Liver (tissue), 9 donors: Measurements from ENCODE around the gene ARHGEF1. TPM values are rescaled to one million over a fixed set of nuclear protein-coding genes. Genes with fewer than 3 reads are reported as not detected.
"Not testable (repeated sequence)": the region's sequence is repeated elsewhere in the genome, so short reads cannot be mapped to it uniquely, and the experiment has no call there.

Experiments used
- DNase-seq: peaks from one replicate; pipeline ENCODE4 v3.0.0-alpha.2; 2017; ENCODE audit warnings: low spot score
- H3K27ac ChIP-seq, 2 donors: one replicate each; pipeline ENCODE4 v1.7.0; 2013; ENCODE audit warnings: inconsistent platforms in 2 of 2, low read length in 2 of 2, control low read depth in 1 of 2, low read depth in 1 of 2, mild to moderate bottlenecking in 1 of 2
- H3K27me3 ChIP-seq, 4 donors: one replicate each; pipeline versions ENCODE4 v1.6.1 to v1.7.0; 2013; ENCODE audit warnings: low read length in 3 of 4, inconsistent platforms in 1 of 4, mild to moderate bottlenecking in 1 of 4, moderate library complexity in 1 of 4; ENCODE audit not compliant: control insufficient read depth in 4 of 4, insufficient read depth in 4 of 4
- H3K36me3 ChIP-seq, 4 donors: one replicate each; pipeline versions ENCODE4 v1.6.1 to v1.7.0; 2013; ENCODE audit warnings: low read length in 3 of 4, mild to moderate bottlenecking in 3 of 4, low read depth in 1 of 4, moderate library complexity in 1 of 4; ENCODE audit not compliant: control insufficient read depth in 4 of 4, insufficient read depth in 3 of 4
- H3K4me1 ChIP-seq, 4 donors: one replicate each; pipeline versions ENCODE4 v1.6.1 to v1.7.0; 2013; ENCODE audit warnings: low read length in 3 of 4, mild to moderate bottlenecking in 3 of 4, moderate library complexity in 1 of 4; ENCODE audit not compliant: control insufficient read depth in 4 of 4, insufficient read depth in 4 of 4
- H3K4me3 ChIP-seq, 3 donors: one replicate each; pipeline versions ENCODE4 v1.6.1 to v1.7.0; 2013; ENCODE audit warnings: low read length in 3 of 3, control low read depth in 1 of 3, low read depth in 1 of 3, mild to moderate bottlenecking in 1 of 3
- H3K9ac ChIP-seq, 2 donors: one replicate each; pipeline ENCODE4 v1.7.0; 2013; ENCODE audit warnings: low read length in 2 of 2, mild to moderate bottlenecking in 2 of 2, moderate library complexity in 2 of 2, control low read depth in 1 of 2, low read depth in 1 of 2
- H3K9me3 ChIP-seq, 4 donors: one replicate each; pipeline versions ENCODE4 v1.6.1 to v1.7.0; 2013; ENCODE audit warnings: low read length in 3 of 4; ENCODE audit not compliant: control insufficient read depth in 4 of 4
- CTCF ChIP-seq: fragments of 150-350 bp; IDR thresholded peaks from 2 replicates; pipeline ENCODE4 v1.5.1; 2017; ENCODE audit warnings: improper control_type of control experiment, low read depth, low read length; ENCODE audit not compliant: missing input control
- FOXA1 ChIP-seq: IDR thresholded peaks from 2 replicates; pipeline ENCODE4 v1.6.1; 2016; ENCODE audit warnings: antibody characterized with exemption
- HNF4G ChIP-seq: IDR thresholded peaks from 2 replicates; pipeline ENCODE4 v1.6.1; 2016; ENCODE audit warnings: antibody characterized with exemption
- MAX ChIP-seq: IDR thresholded peaks from 2 replicates; pipeline ENCODE4 v1.6.1; 2016; ENCODE audit warnings: antibody characterized with exemption
- RXRA ChIP-seq, 2 donors: IDR thresholded peaks; 2 replicates each; pipeline ENCODE4 v1.6.1; 2017 to 2018; ENCODE audit warnings: antibody characterized with exemption in 2 of 2, mild to moderate bottlenecking in 1 of 2
- SP1 ChIP-seq: IDR thresholded peaks from 2 replicates; pipeline ENCODE4 v1.6.1; 2018; ENCODE audit warnings: antibody characterized with exemption, mild to moderate bottlenecking
- TAF1 ChIP-seq: conservative IDR thresholded peaks from 2 replicates; pipeline ENCODE4 v1.6.1; 2016; ENCODE audit warnings: antibody characterized with exemption, mild to moderate bottlenecking
- WGBS: extraction: QIAGEN DNeasy Blood & Tissue Kit; methylation state at CpG from one replicate; pipeline ENCODE4 v1.1.7; 2013; 5-methylcytosine and 5-hydroxymethylcytosine counted together
- polyA plus RNA-seq, 2 donors: library from polyadenylated mRNA; stranded (reverse) in 1 of 2; unstranded in 1 of 2; fragments of 200-250 nt in 1 of 2; fragments of >200 nt in 1 of 2; fragmentation: Nextera tagmentation in 1 of 2; extraction: Ambion mirVana in 1 of 2; gene quantifications; one replicate each; pipeline versions ENCODE4 v1.2.1 to v1.2.3, GENCODE V29; 2013 to 2015
- total RNA-seq, 2 donors: library from RNA; depleted of rRNA; stranded (reverse); fragments of >200 nt; gene quantifications; one replicate each; pipeline ENCODE4 v1.2.3, GENCODE V29; 2014
- donor health status: healthy.
- donor health status: healthy.
- donor health status: healthy.
- donor health status: healthy.
- donor health status: healthy.

Gene ARHGEF1
- total and polyA plus RNA-seq, 4 donors = 13.2 to 30.1 (median 18.5) TPM

GRCh38 chr19:41936961-41937360 lies 54.0 kb downstream of the ARHGEF1 start:
- no peak for DNase-seq
- H3K9me3 ChIP-seq = no peaks in the 10 kb centered on the region
- H3K4me1 ChIP-seq = peaks cover 0 to 10% (median 3%) of the 10 kb centered on the region in 4 donors
- no peak overlapping the region for H3K27ac ChIP-seq
- TF ChIP-seq TAF1 (no peak), RXRA (IDR thresholded peaks at IDR 0.05) (no peak), MAX (no peak), HNF4G (no peak), FOXA1 (no peak), CTCF (no peak)
- no peak overlapping the region for H3K4me3 ChIP-seq
- H3K27me3 ChIP-seq = peaks cover 0 to 12% (median 6%) of the 10 kb centered on the region in 4 donors
- no peak overlapping the region for H3K9ac ChIP-seq
- 64% methylated on average over 15 of the region's 15 CpGs for WGBS
- H3K36me3 ChIP-seq = no peaks in the 10 kb centered on the region

- no peak overlapping the region for H3K27ac ChIP-seq
- 55% methylated on average over 22 of the region's 22 CpGs for WGBS
- H3K4me1 ChIP-seq = peaks cover 0 to 10% (median 3%) of the 10 kb centered on the region in 4 donors
- no peak for DNase-seq
- no peak overlapping the region for H3K4me3 ChIP-seq
- no peaks in the 10 kb centered on the region for H3K9me3 ChIP-seq
- H3K27me3 ChIP-seq = peaks cover 0 to 12% (median 3%) of the 10 kb centered on the region in 4 donors
- no peaks in the 10 kb centered on the region for H3K36me3 ChIP-seq
- H3K9ac ChIP-seq = no peak overlapping the region
- TF ChIP-seq RXRA (IDR thresholded peaks at IDR 0.05) (no peak), MAX (no peak), SP1 (no peak), CTCF (no peak), HNF4G (no peak), TAF1 (no peak)
Observed at GRCh38 chr19:41937525-41938468, 54.8 kb downstream of the ARHGEF1 start.

GRCh38 chr19:41939209-41939608 lies 56.2 kb downstream of the ARHGEF1 start:
- not testable (repeated sequence) for DNase-seq, H3K36me3 ChIP-seq, H3K4me3 ChIP-seq, H3K4me1 ChIP-seq, H3K27ac ChIP-seq, H3K9me3 ChIP-seq, H3K9ac ChIP-seq
- H3K27me3 ChIP-seq = peaks cover 0 to 12% (median 3%) of the 10 kb centered on the region in 4 donors
